Osteocyte (in vitro differentiated cells): ENCODE data around the gene GRID1. TPM values are rescaled to one million over a fixed set of nuclear protein-coding genes. Genes with fewer than 3 reads are reported as not detected.

Experiments used
- DNase-seq: peaks from one replicate; pipeline ENCODE4 v3.0.0; 2021; ENCODE audit warnings: mixed read lengths; ENCODE audit not compliant: unreplicated experiment; ENCODE audit errors: extremely low spot score
- H3K27ac Mint-ChIP-seq: one replicate; pipeline ENCODE4 v1.8.0; 2021; ENCODE audit warnings: mild to moderate bottlenecking, mixed read lengths; ENCODE audit not compliant: unreplicated experiment
- H3K27me3 Mint-ChIP-seq: one replicate; pipeline ENCODE4 v1.8.0; 2021; ENCODE audit warnings: mixed read lengths; ENCODE audit not compliant: unreplicated experiment
- H3K36me3 Mint-ChIP-seq: one replicate; pipeline ENCODE4 v1.8.0; 2021; ENCODE audit warnings: mixed read lengths; ENCODE audit not compliant: unreplicated experiment
- H3K4me1 Mint-ChIP-seq: one replicate; pipeline ENCODE4 v1.8.0; 2021; ENCODE audit warnings: mixed read lengths; ENCODE audit not compliant: unreplicated experiment
- H3K4me3 Mint-ChIP-seq: one replicate; pipeline ENCODE4 v1.8.0; 2021; ENCODE audit warnings: mild to moderate bottlenecking, moderate library complexity, mixed read lengths; ENCODE audit not compliant: unreplicated experiment
- H3K9me3 Mint-ChIP-seq: one replicate; pipeline ENCODE4 v1.8.0; 2021; ENCODE audit warnings: mixed read lengths; ENCODE audit not compliant: unreplicated experiment
- total RNA-seq: library from RNA; stranded (reverse); gene quantifications from 2 replicates; pipeline ENCODE4 v1.2.1, GENCODE V29; 2021
- TF ChIP-seq, protein P1 (sequence below): fragments of 200-600 bp; sonication (generic); IDR thresholded peaks from 2 replicates; pipeline ENCODE4 v1.5.0; 2021; ENCODE audit warnings: antibody characterized with exemption, mild to moderate bottlenecking, moderate library complexity

The GRID1 gene
- total RNA-seq, 1 donor from 2014 or later: 0.11 TPM

DNA sequence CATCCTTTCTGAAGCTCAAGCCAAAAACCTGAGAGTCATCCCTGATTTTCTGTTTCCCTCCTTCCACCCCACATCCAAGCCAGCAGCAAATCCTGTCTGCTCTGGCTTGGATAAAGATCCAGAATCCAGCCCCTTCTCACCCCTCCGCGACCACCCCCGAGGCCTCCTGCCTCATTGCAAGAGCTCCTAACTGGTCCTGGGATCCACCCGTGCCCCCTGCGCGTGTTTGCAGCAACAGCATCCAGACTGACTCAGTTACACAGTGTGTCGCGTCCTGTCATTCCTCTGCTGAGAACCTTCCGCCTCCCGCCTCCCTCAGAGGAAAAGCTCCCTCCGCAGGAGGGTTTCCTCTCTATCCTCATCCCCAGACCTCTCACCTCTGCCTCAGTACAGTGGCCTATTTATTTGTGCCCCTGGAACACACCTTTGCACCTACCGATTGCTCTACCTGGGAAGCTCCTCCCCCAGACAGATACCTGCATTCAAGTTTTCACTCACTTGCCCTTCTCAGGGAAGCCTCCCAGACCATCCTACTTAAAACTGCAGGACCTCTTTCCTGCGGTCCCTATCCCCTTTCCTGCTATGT, 21.6 kb upstream of the GRID1 start:
- Mint-ChIP-seq H3K4me3 (no peak overlapping the region), H3K36me3 (peaks cover 1% of the 10 kb centered on the region), H3K27me3 (peaks cover 54% of the 10 kb centered on the region), H3K27ac (no peak overlapping the region), H3K9me3 (no peaks in the 10 kb centered on the region), H3K4me1 (peaks cover 4% of the 10 kb centered on the region)
- DNase-seq: peak; percentile 71
- TF ChIP-seq, protein P1, sequence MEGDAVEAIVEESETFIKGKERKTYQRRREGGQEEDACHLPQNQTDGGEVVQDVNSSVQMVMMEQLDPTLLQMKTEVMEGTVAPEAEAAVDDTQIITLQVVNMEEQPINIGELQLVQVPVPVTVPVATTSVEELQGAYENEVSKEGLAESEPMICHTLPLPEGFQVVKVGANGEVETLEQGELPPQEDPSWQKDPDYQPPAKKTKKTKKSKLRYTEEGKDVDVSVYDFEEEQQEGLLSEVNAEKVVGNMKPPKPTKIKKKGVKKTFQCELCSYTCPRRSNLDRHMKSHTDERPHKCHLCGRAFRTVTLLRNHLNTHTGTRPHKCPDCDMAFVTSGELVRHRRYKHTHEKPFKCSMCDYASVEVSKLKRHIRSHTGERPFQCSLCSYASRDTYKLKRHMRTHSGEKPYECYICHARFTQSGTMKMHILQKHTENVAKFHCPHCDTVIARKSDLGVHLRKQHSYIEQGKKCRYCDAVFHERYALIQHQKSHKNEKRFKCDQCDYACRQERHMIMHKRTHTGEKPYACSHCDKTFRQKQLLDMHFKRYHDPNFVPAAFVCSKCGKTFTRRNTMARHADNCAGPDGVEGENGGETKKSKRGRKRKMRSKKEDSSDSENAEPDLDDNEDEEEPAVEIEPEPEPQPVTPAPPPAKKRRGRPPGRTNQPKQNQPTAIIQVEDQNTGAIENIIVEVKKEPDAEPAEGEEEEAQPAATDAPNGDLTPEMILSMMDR: no peak

DNA sequence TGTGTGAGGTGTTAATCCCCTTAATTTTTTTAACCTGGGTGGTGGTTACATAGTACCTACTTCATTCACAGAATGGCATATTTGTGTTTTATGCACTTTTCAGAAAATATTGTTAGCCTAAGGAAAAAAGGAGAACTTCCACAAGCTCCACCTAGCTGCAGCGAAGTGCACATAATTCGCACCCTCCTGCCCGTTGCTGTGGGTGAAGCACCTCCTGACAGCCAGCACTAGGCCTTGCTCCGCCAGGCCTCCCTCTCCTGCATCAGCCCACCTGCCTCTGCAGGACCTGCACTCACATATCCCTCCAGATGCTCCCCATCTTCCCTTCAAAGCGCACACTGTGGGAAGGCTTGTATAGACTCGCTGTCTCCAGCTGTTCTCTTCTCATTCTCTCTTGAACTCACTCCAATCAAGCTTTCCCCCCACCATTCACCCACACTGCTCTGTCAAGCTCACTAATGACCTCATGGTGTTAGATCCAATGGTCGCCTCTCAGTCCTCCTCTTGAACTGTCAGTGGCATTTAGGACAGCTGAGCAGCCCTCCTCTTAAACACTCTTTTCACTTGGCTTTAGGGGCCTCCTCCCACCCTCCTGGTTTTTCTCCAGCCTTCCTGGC, 20.7 kb upstream of the GRID1 start:
- H3K4me1 Mint-ChIP-seq: peaks cover 4% of the 10 kb centered on the region
- no peak overlapping the region for H3K4me3 Mint-ChIP-seq
- TF ChIP-seq, protein P1: no peak
- H3K27ac Mint-ChIP-seq: no peak overlapping the region
- peak; percentile 36 for DNase-seq
- H3K36me3 Mint-ChIP-seq: peaks cover 1% of the 10 kb centered on the region
- no peaks in the 10 kb centered on the region for H3K9me3 Mint-ChIP-seq
- H3K27me3 Mint-ChIP-seq: peaks cover 53% of the 10 kb centered on the region

DNA sequence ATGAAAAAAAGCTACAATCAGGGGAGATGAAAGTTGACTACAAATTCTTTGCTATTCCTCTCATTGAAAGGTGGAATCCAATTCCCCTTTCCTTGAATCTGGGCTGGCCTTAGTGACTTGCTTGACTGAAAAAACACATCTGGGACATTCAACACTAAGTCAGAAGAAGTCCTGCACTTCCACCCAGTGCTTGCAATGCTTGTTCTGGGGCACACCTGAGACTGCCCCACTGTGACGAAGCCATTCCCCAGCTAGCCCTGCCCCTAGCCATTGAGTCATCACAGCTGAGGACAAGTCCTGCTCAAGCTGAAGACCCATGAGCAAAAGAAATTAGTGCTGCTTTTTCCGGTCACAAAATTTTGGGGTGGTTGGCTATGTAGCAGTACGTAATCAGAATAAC, 19.2 kb upstream of the GRID1 start:
- TF ChIP-seq, protein P1: no peak
- peaks cover 4% of the 10 kb centered on the region for H3K4me1 Mint-ChIP-seq
- DNase-seq: peak; percentile 44
- peaks cover 1% of the 10 kb centered on the region for H3K36me3 Mint-ChIP-seq
- no peak overlapping the region for H3K4me3 Mint-ChIP-seq
- H3K9me3 Mint-ChIP-seq: no peaks in the 10 kb centered on the region
- H3K27ac Mint-ChIP-seq: no peak overlapping the region
- peaks cover 66% of the 10 kb centered on the region for H3K27me3 Mint-ChIP-seq

DNA sequence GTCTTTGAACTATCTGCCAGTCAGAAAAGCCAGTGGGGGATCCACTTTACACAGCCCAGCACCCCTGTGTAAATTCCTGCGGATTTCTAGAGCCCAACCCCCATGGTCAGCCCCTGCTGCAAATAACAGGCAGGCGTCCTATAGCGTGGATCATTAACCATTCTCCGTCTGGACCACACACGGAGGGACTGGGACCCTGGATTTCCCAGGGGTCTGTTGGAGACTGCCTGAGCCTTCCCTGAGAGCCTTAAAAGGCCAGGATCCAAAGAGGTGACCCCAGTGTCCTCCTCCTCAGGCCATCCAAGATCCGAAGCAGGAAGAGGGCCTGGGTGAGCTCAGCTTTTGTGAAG, 11.2 kb upstream of the GRID1 start:
- peak; percentile 57 for DNase-seq
- H3K27me3 Mint-ChIP-seq: peaks cover 59% of the 10 kb centered on the region
- H3K4me1 Mint-ChIP-seq: no peaks in the 10 kb centered on the region
- no peaks in the 10 kb centered on the region for H3K36me3 Mint-ChIP-seq
- no peak overlapping the region for H3K27ac Mint-ChIP-seq
- no peaks in the 10 kb centered on the region for H3K9me3 Mint-ChIP-seq
- no peak overlapping the region for H3K4me3 Mint-ChIP-seq
- TF ChIP-seq, protein P1: no peak

DNA sequence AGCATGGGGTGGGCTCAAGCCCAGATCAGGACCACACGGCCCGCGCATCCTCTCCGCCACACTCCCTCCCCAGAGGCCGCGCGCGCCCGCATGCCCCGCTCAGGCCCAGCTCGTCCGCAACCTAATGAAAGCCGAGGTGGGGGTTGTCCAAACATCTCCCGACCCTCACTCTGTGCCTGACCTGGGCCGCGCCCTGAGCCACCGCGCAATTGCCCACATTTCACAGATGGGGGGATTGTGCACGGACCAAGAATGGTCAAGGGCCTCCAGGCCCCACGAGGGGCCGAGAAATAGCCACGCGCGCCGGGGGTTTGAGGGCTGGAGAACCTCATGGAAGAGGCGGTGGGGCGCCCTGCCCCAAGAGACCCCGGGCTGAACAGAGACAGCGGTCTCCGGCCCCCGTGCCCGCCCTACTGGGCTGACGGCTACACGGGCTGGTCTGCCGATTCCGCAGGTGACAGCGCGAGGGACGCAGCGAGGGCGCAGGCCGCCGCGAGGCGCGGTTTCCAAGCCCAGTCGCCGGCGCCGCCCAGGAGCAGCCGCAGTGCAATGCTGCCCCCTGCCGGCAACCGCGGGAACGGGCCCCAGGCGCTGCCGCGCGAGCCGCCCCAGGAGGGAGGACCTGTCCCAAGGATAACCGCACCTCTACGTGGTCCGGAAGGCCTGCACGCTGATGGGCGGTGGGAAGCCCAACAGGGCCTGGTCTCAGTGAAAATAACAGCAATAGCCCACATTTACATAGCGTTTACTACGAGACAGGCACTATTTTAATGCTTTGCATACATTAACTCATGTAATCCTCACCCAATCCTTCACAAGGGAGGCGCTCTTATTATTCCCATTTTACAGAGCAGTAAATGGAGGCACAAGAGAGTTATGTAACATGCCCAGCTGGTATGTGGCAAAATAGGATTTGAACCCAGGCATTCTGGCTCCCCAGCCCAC, 10.5 kb upstream of the GRID1 start:
- Mint-ChIP-seq H3K36me3 (no peaks in the 10 kb centered on the region), H3K9me3 (no peaks in the 10 kb centered on the region), H3K4me3 (no peak overlapping the region), H3K27ac (no peak overlapping the region), H3K4me1 (no peaks in the 10 kb centered on the region), H3K27me3 (peaks cover 61% of the 10 kb centered on the region)
- peak; percentile 96 for DNase-seq
- TF ChIP-seq, protein P1: peak; percentile 100
